GM23338 (cell line): ENCODE results near the gene SLC26A11. TPM values are rescaled to one million over a fixed set of nuclear protein-coding genes. Genes with fewer than 3 reads are reported as not detected.
A peak's percentile ranks its signal among the peaks of the same experiment; 100 is the strongest.

Source experiments
- ATAC-seq: fragments of 200-7000 bp; cut with Tn5 transposase; 3 replicates; pipeline ENCODE4 v1.9.1; 2020
- DNase-seq: peaks from one replicate; pipeline ENCODE4 v3.0.0-alpha.2; 2015; ENCODE audit warnings: low spot score
- H2AFZ ChIP-seq: fragments of 200-600 bp; sonication (generic); 2 replicates; pipeline ENCODE4 v1.8.0; 2016; ENCODE audit warnings: antibody characterized with exemption, mild to moderate bottlenecking, moderate library complexity
- H3F3A ChIP-seq: fragments of 200-600 bp; sonication (generic); replicated peaks from 2 replicates; pipeline ENCODE4 v1.8.0; 2017; ENCODE audit warnings: antibody characterized with exemption, mixed run types, low read depth
- H3K27ac ChIP-seq: fragments of 200-600 bp; sonication (generic); 2 replicates; pipeline ENCODE4 v1.6.1; 2016; ENCODE audit warnings: low read depth
- H3K27me3 ChIP-seq: fragments of 200-600 bp; sonication (generic); 2 replicates; pipeline ENCODE4 v1.8.0; 2016; ENCODE audit warnings: mild to moderate bottlenecking, mixed run types, moderate library complexity; ENCODE audit not compliant: insufficient read depth
- H3K36me3 ChIP-seq: fragments of 200-600 bp; sonication (generic); 2 replicates; pipeline ENCODE4 v1.8.0; 2016; ENCODE audit warnings: mild to moderate bottlenecking; ENCODE audit not compliant: insufficient read depth
- H3K4me1 ChIP-seq: fragments of 200-600 bp; sonication (generic); 2 replicates; pipeline ENCODE4 v1.8.0; 2016; ENCODE audit warnings: mild to moderate bottlenecking, moderate library complexity; ENCODE audit not compliant: insufficient read depth
- H3K4me2 ChIP-seq: fragments of 200-600 bp; sonication (generic); 2 replicates; pipeline ENCODE4 v1.7.1; 2017; ENCODE audit warnings: mixed run types
- H3K4me3 ChIP-seq: fragments of 200-600 bp; sonication (generic); 2 replicates; pipeline ENCODE4 v1.6.1; 2016; ENCODE audit warnings: mixed run types
- H3K79me2 ChIP-seq: fragments of 200-600 bp; sonication (generic); replicated peaks from 2 replicates; pipeline ENCODE4 v1.8.0; 2017; ENCODE audit warnings: mild to moderate bottlenecking; ENCODE audit not compliant: insufficient read depth
- H3K9me2 ChIP-seq: fragments of 200-600 bp; sonication (generic); 2 replicates; pipeline ENCODE4 v1.8.0; 2017; ENCODE audit not compliant: insufficient read depth
- H4K20me1 ChIP-seq: fragments of 200-600 bp; sonication (generic); replicated peaks from 2 replicates; pipeline ENCODE4 v1.8.0; 2017; ENCODE audit warnings: mild to moderate bottlenecking; ENCODE audit not compliant: insufficient read depth
- H3K27ac Mint-ChIP-seq: 2 replicates; pipeline ENCODE4 v1.8.0; 2020; ENCODE audit warnings: inconsistent platforms, mild to moderate bottlenecking, moderate library complexity, mixed read lengths
- H3K27me3 Mint-ChIP-seq: 3 replicates; pipeline ENCODE4 v1.8.0; 2022; ENCODE audit warnings: low read depth, mild to moderate bottlenecking, moderate library complexity, mixed read lengths, inconsistent platforms; ENCODE audit not compliant: insufficient read depth, poor library complexity
- H3K36me3 Mint-ChIP-seq: 3 replicates; pipeline ENCODE4 v1.8.0; 2021; ENCODE audit warnings: low read depth, mild to moderate bottlenecking, inconsistent platforms, moderate library complexity, mixed read lengths
- H3K4me1 Mint-ChIP-seq: 3 replicates; pipeline ENCODE4 v1.8.0; 2020; ENCODE audit warnings: mild to moderate bottlenecking, inconsistent platforms, mixed read lengths
- H3K4me3 Mint-ChIP-seq: 3 replicates; pipeline ENCODE4 v1.8.0; 2021; ENCODE audit warnings: moderate library complexity, mild to moderate bottlenecking, inconsistent platforms, mixed read lengths
- H3K9me3 Mint-ChIP-seq: 3 replicates; pipeline ENCODE4 v1.8.0; 2020; ENCODE audit warnings: moderate library complexity, mild to moderate bottlenecking, inconsistent platforms, mixed read lengths
- CREB1 ChIP-seq: fragments of 250-450 bp; sonication (Bioruptor Pico); IDR thresholded peaks from 2 replicates; pipeline ENCODE4 v1.5.0; 2020; ENCODE audit warnings: low read depth, mild to moderate bottlenecking, moderate library complexity
- EZH2 ChIP-seq: fragments of 200-600 bp; sonication (generic); IDR thresholded peaks from one replicate; pipeline ENCODE4 v1.8.0; 2017; ENCODE audit warnings: antibody characterized with exemption, mild to moderate bottlenecking, low read depth; ENCODE audit not compliant: unreplicated experiment
- STAT1 ChIP-seq: IDR thresholded peaks from one replicate; pipeline ENCODE4 v1.6.1; 2016; ENCODE audit warnings: antibody characterized with exemption; ENCODE audit not compliant: unreplicated experiment
- polyA plus RNA-seq: library from polyadenylated mRNA; unstranded; fragments of >200 nt; fragmentation: Nextera tagmentation; extraction: Ambion mirVana; gene quantifications from 2 replicates; pipeline ENCODE4 v1.2.1, GENCODE V29; 2016
- total RNA-seq: library from RNA; depleted of rRNA; stranded (reverse); fragments of >200 nt; shearing (Covaris generic); gene quantifications from 2 replicates; pipeline ENCODE4 v1.2.3, GENCODE V29; 2014
- TF ChIP-seq, protein P1 (sequence below): fragments of 250-450 bp; sonication (Bioruptor Pico); IDR thresholded peaks from 2 replicates; pipeline ENCODE4 v1.5.0; 2020; ENCODE audit warnings: mild to moderate bottlenecking, moderate library complexity
- TF ChIP-seq, protein P2 (sequence below): IDR thresholded peaks from 2 replicates; pipeline ENCODE4 v1.6.1; 2016; ENCODE audit warnings: antibody characterized with exemption

Gene SLC26A11
- total and polyA plus RNA-seq, 2 experiments from 2014 or later, result 10.9 to 23.0 TPM

DNA sequence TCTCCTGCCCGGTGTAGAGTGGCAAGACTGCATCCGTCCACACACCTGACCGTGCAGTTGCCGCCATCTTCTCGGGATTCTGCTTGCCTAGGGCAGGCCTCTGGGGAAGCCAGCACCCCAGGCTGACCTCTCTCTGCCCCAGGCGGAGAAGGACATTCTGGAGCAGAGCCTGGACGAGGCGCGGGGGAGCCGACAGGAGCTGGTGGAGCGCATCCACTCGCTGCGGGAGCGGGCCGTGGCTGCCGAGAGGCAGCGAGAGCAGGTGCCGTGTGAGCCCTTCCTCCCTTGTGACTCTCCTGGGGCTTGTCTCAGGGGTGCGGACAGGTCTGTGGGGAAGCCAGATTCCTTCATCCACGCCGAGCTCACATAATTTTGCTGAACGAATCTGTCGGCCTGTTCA, 30.6 kb upstream of the SLC26A11 start:
- no peaks in the 10 kb centered on the region for H3K4me1 ChIP-seq
- DNase-seq (no peak), ATAC-seq (no peak; the same call in 2 of the 3 replicates)
- H3K27me3 ChIP-seq, result no peaks in the 10 kb centered on the region
- no peak overlapping the region for H3K4me3 ChIP-seq
- 0 out of 2 replicates have a peak, but pooled peaks cover 3% of the 10 kb centered on the region for H3F3A ChIP-seq
- TF ChIP-seq, protein P1, sequence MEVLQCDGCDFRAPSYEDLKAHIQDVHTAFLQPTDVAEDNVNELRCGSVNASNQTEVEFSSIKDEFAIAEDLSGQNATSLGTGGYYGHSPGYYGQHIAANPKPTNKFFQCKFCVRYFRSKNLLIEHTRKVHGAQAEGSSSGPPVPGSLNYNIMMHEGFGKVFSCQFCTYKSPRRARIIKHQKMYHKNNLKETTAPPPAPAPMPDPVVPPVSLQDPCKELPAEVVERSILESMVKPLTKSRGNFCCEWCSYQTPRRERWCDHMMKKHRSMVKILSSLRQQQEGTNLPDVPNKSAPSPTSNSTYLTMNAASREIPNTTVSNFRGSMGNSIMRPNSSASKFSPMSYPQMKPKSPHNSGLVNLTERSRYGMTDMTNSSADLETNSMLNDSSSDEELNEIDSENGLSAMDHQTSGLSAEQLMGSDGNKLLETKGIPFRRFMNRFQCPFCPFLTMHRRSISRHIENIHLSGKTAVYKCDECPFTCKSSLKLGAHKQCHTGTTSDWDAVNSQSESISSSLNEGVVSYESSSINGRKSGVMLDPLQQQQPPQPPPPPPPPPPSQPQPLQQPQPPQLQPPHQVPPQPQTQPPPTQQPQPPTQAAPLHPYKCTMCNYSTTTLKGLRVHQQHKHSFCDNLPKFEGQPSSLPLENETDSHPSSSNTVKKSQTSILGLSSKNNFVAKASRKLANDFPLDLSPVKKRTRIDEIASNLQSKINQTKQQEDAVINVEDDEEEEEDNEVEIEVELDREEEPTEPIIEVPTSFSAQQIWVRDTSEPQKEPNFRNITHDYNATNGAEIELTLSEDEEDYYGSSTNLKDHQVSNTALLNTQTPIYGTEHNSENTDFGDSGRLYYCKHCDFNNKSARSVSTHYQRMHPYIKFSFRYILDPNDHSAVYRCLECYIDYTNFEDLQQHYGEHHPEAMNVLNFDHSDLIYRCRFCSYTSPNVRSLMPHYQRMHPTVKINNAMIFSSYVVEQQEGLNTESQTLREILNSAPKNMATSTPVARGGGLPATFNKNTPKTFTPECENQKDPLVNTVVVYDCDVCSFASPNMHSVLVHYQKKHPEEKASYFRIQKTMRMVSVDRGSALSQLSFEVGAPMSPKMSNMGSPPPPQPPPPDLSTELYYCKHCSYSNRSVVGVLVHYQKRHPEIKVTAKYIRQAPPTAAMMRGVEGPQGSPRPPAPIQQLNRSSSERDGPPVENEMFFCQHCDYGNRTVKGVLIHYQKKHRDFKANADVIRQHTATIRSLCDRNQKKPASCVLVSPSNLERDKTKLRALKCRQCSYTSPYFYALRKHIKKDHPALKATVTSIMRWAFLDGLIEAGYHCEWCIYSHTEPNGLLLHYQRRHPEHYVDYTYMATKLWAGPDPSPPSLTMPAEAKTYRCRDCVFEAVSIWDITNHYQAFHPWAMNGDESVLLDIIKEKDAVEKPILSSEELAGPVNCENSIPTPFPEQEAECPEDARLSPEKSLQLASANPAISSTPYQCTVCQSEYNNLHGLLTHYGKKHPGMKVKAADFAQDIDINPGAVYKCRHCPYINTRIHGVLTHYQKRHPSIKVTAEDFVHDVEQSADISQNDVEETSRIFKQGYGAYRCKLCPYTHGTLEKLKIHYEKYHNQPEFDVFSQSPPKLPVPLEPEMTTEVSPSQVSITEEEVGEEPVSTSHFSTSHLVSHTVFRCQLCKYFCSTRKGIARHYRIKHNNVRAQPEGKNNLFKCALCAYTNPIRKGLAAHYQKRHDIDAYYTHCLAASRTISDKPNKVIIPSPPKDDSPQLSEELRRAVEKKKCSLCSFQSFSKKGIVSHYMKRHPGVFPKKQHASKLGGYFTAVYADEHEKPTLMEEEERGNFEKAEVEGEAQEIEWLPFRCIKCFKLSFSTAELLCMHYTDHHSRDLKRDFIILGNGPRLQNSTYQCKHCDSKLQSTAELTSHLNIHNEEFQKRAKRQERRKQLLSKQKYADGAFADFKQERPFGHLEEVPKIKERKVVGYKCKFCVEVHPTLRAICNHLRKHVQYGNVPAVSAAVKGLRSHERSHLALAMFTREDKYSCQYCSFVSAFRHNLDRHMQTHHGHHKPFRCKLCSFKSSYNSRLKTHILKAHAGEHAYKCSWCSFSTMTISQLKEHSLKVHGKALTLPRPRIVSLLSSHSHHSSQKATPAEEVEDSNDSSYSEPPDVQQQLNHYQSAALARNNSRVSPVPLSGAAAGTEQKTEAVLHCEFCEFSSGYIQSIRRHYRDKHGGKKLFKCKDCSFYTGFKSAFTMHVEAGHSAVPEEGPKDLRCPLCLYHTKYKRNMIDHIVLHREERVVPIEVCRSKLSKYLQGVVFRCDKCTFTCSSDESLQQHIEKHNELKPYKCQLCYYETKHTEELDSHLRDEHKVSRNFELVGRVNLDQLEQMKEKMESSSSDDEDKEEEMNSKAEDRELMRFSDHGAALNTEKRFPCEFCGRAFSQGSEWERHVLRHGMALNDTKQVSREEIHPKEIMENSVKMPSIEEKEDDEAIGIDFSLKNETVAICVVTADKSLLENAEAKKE, result no peak
- TF ChIP-seq CREB1 (CRISPR knock-in tag), result no peak
- TF ChIP-seq, protein P2, sequence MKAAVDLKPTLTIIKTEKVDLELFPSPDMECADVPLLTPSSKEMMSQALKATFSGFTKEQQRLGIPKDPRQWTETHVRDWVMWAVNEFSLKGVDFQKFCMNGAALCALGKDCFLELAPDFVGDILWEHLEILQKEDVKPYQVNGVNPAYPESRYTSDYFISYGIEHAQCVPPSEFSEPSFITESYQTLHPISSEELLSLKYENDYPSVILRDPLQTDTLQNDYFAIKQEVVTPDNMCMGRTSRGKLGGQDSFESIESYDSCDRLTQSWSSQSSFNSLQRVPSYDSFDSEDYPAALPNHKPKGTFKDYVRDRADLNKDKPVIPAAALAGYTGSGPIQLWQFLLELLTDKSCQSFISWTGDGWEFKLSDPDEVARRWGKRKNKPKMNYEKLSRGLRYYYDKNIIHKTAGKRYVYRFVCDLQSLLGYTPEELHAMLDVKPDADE, result no peak
- Mint-ChIP-seq H3K27me3 (peaks cover 14% of the 10 kb centered on the region), H3K9me3 (no peaks in the 10 kb centered on the region), H3K27ac (peak overlapping the region; percentile 68; the same call in 1 of the 2 replicates), H3K36me3 (no peaks in the 10 kb centered on the region), H3K4me3 (no peak overlapping the region), H3K4me1 (peaks cover 2% of the 10 kb centered on the region; the same call in 2 of the 3 replicates)
- H3K4me2 ChIP-seq, result no peak overlapping the region
- H3K79me2 ChIP-seq, result no peaks in the 10 kb centered on the region
- H3K27ac ChIP-seq, result no peak overlapping the region
- no peaks in the 10 kb centered on the region for H3K9me2 ChIP-seq
- H2AFZ ChIP-seq, result 0 out of 2 replicates have a peak overlapping the region, but pooled peaks have one; percentile 7
- H4K20me1 ChIP-seq, result no peaks in the 10 kb centered on the region
- H3K36me3 ChIP-seq, result no peaks in the 10 kb centered on the region

DNA sequence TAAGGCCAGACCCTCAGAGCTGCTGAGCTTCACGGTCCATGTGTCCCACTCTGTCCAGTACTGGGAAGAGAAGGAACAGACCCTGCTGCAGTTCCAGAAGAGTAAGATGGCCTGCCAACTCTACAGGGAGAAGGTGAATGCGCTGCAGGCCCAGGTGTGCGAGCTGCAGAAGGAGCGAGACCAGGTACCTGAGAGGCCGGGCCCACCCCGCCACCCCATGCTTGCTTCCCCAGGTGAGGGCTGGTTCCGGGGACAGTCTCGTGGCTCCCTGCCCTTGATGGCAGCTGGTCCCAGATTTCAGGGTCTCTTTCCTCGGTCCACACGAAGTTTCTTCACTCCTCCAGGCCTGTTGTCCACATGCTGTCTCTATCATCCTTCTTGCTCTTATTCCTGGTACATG, 29.5 kb upstream of the SLC26A11 start:
- DNase-seq, result no peak
- H2AFZ ChIP-seq, result no peak overlapping the region
- H3K79me2 ChIP-seq, result no peaks in the 10 kb centered on the region
- no peak overlapping the region; the same call in 2 of the 3 replicates for H3K4me3 Mint-ChIP-seq
- ATAC-seq, result no peak
- no peaks in the 10 kb centered on the region for H3K27me3 ChIP-seq
- no peaks in the 10 kb centered on the region for H3K36me3 Mint-ChIP-seq
- H4K20me1 ChIP-seq, result no peaks in the 10 kb centered on the region
- no peaks in the 10 kb centered on the region for H3K9me3 Mint-ChIP-seq
- peaks cover 2% of the 10 kb centered on the region; the same call in 2 of the 3 replicates for H3K4me1 Mint-ChIP-seq
- H3K27ac ChIP-seq, result no peak overlapping the region
- H3K4me3 ChIP-seq, result no peak overlapping the region
- H3K27me3 Mint-ChIP-seq, result peaks cover 16% of the 10 kb centered on the region
- H3K4me2 ChIP-seq, result no peak overlapping the region
- H3K36me3 ChIP-seq, result no peaks in the 10 kb centered on the region
- no peaks in the 10 kb centered on the region for H3K4me1 ChIP-seq
- 0 out of 2 replicates have a peak, but pooled peaks cover 3% of the 10 kb centered on the region for H3F3A ChIP-seq
- no peak overlapping the region for H3K27ac Mint-ChIP-seq
- H3K9me2 ChIP-seq, result no peaks in the 10 kb centered on the region
- no peak for TF ChIP-seq EZH2
- TF ChIP-seq STAT1, result no peak
- TF ChIP-seq, protein P1, result no peak
